PC-3 (cell line): ENCODE measurements around the gene SH3D19. TPM values are rescaled to one million over a fixed set of nuclear protein-coding genes. Genes with fewer than 3 reads are reported as not detected.

Experiments
- ATAC-seq: fragments of 200-7000 bp; cut with Tn5 transposase; 2 replicates; pipeline ENCODE4 v1.9.1; 2020; ENCODE audit warnings: mild to moderate bottlenecking, moderate library complexity
- BruUV-seq: library from RNA; stranded (reverse); fragments of 400-500 nt; replicated peaks from 2 replicates; lab custom pipeline; 2021; lab: Mats Ljungman, UMichigan
- CTCF ChIA-PET: fragments of 300-600 bp; sonication (Branson Sonifier 250); formaldehyde crosslinking; loops from one replicate; lab custom pipeline; 2022; ENCODE audit warnings: antibody characterized with exemption; lab: Charles Lee
- POLR2A ChIA-PET: fragments of 300-600 bp; sonication (Branson Sonifier 250); formaldehyde crosslinking; loops from one replicate; lab custom pipeline; 2022; ENCODE audit warnings: antibody characterized with exemption; ENCODE audit not compliant: unreplicated experiment; lab: Charles Lee
- DNase-seq: peaks from one replicate; pipeline ENCODE4 v3.0.0-alpha.2; 2015
- H2AFZ ChIP-seq: fragments of 300-600 bp; sonication (generic); 2 replicates; pipeline ENCODE4 v1.6.0; 2016; ENCODE audit warnings: antibody characterized with exemption, low read length
- H3F3A ChIP-seq: fragments of 300-600 bp; sonication (generic); one replicate; pipeline ENCODE4 v1.6.0; 2017; ENCODE audit warnings: antibody characterized with exemption, low read length, control low read depth, mild to moderate bottlenecking; ENCODE audit not compliant: unreplicated experiment
- H3K27ac ChIP-seq: fragments of 300-600 bp; sonication (generic); 2 replicates; pipeline ENCODE4 v1.5.1; 2016; ENCODE audit warnings: mild to moderate bottlenecking, low read length
- H3K27me3 ChIP-seq: fragments of 300-600 bp; sonication (generic); 2 replicates; pipeline ENCODE4 v1.6.1; 2016; ENCODE audit warnings: low read length, mixed read lengths
- H3K36me3 ChIP-seq: fragments of 300-600 bp; sonication (generic); 2 replicates; pipeline ENCODE4 v1.6.1; 2016; ENCODE audit warnings: low read depth, mixed run types, low read length, mixed read lengths
- H3K4me1 ChIP-seq: fragments of 300-600 bp; sonication (generic); 2 replicates; pipeline ENCODE4 v1.5.1; 2016; ENCODE audit warnings: low read length; ENCODE audit not compliant: insufficient read depth
- H3K4me2 ChIP-seq: fragments of 300-600 bp; sonication (generic); 2 replicates; pipeline ENCODE4 v1.6.0; 2016; ENCODE audit warnings: low read length
- H3K4me3 ChIP-seq: fragments of 300-600 bp; sonication (generic); 2 replicates; pipeline ENCODE4 v1.5.1; 2016; ENCODE audit warnings: mild to moderate bottlenecking, low read length, mixed read lengths
- H3K79me2 ChIP-seq: fragments of 300-600 bp; sonication (generic); 2 replicates; pipeline ENCODE4 v1.6.1; 2017; ENCODE audit warnings: low read length, mixed read lengths
- H3K9ac ChIP-seq: fragments of 300-600 bp; sonication (generic); 2 replicates; pipeline ENCODE4 v1.6.0; 2016; ENCODE audit warnings: mild to moderate bottlenecking, low read length
- H3K9me2 ChIP-seq: fragments of 300-600 bp; sonication (generic); replicated peaks from 2 replicates; pipeline ENCODE4 v1.6.1; 2016; ENCODE audit warnings: mixed run types, low read length, mixed read lengths
- H3K9me3 ChIP-seq: fragments of 300-600 bp; sonication (generic); 2 replicates; pipeline ENCODE4 v1.6.1; 2016; ENCODE audit warnings: low read length, mixed read lengths
- H4K20me1 ChIP-seq: fragments of 300-600 bp; sonication (generic); 2 replicates; pipeline ENCODE4 v1.6.1; 2016; ENCODE audit warnings: low read length, mixed read lengths
- CTCF ChIP-seq: fragments of 300-600 bp; sonication (generic); conservative IDR thresholded peaks from 2 replicates; pipeline ENCODE4 v1.5.1; 2017; ENCODE audit warnings: antibody characterized with exemption, low read depth, mild to moderate bottlenecking, low read length
- EZH2 ChIP-seq: fragments of 300-600 bp; sonication (generic); IDR thresholded peaks from one replicate; pipeline ENCODE4 v1.6.1; 2017; ENCODE audit warnings: antibody characterized with exemption, mild to moderate bottlenecking, low read length; ENCODE audit not compliant: unreplicated experiment
- EZH2phosphoT487 ChIP-seq: fragments of 300-600 bp; sonication (generic); IDR thresholded peaks from 2 replicates; pipeline ENCODE4 v1.6.1; 2018; ENCODE audit warnings: mild to moderate bottlenecking, antibody characterized with exemption, low read length, borderline replicate concordance
- intact Hi-C: fragments of 100-400 bp; cut with micrococcal nuclease; formaldehyde crosslinking; loops from 2 replicates; pipeline ENCODE4 v1.9.0; 2023
- total RNA-seq: library from RNA; depleted of rRNA; stranded (reverse); fragments of >200 nt; gene quantifications from 2 replicates; pipeline ENCODE4 v1.2.3, GENCODE V29; 2014

The SH3D19 gene
- total RNA-seq, 1 experiment from 2014 or later: 30.1 TPM

DNA sequence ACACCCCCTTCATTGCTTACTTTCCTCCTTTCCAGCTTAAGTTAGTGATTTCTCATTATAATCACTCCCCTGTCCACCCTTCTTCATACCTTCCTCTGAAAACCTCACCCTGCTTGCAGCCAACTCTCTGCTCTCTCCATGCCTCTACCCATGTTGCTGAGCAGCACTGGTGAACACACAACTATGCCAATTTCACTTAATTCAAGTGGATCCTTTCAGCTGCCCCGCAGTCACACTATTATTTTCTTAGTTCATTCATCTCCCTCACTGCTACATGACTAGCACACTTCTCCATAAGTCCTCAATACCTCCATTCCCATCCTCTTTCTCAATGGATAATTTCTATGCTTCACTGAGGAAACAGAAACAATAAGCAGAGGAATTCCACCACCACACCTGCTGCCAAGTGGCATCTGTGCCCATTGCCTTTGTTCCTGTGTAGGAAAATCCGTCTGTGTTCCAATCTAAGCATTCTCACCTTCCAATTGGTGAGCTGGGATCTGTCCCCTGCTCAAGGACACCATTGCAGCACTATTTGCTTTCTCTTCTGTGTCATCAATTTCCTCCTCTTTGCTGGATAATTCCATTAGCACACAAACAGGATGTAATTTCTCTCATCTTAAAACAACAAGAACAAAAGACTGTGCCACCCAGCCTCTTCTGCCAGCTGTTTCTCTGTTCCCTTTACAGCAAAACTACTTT, 73.7 kb downstream of the SH3D19 start:
- no TSS peak for BruUV-seq
- Histone ChIP-seq H3K36me3 (no peaks in the 10 kb centered on the region), H2AFZ (no peak overlapping the region), H3K4me3 (no peak overlapping the region), H3K27me3 (no peaks in the 10 kb centered on the region), H3K9ac (no peak overlapping the region), H3K79me2 (0 out of 2 replicates have a peak, but pooled peaks cover 7% of the 10 kb centered on the region), H3K27ac (no peak overlapping the region), H3K4me2 (no peak overlapping the region), H3K9me2 (no peaks in the 10 kb centered on the region), H3K9me3 (no peaks in the 10 kb centered on the region), H3F3A (no peaks in the 10 kb centered on the region), H3K4me1 (no peaks in the 10 kb centered on the region), H4K20me1 (no peaks in the 10 kb centered on the region)
- intact Hi-C loops: no loop called here
- DNase-seq: no peak
- no peak for ATAC-seq
- ChIA-PET CTCF (no interaction called here), POLR2A (no interaction called here)
- no peak for TF ChIP-seq EZH2
- no peak for TF ChIP-seq CTCF
- no peak for TF ChIP-seq EZH2phosphoT487

GRCh38 chr4:151250706-151251105, 74.7 kb downstream of the SH3D19 start:
- no peak overlapping the region for H3K4me2 ChIP-seq
- no peaks in the 10 kb centered on the region for H3K27me3 ChIP-seq
- intact Hi-C loops: no loop called here
- H2AFZ ChIP-seq: no peak overlapping the region
- 0 out of 2 replicates have a peak, but pooled peaks cover 7% of the 10 kb centered on the region for H3K79me2 ChIP-seq
- DNase-seq (no peak), ATAC-seq (no peak)
- no peak overlapping the region for H3K9ac ChIP-seq
- no peak overlapping the region for H3K4me3 ChIP-seq
- POLR2A ChIA-PET: no interaction called here
- H3K27ac ChIP-seq: no peak overlapping the region
- TF ChIP-seq EZH2phosphoT487 (no peak), EZH2 (no peak), CTCF (no peak)
- no peaks in the 10 kb centered on the region for H3K36me3 ChIP-seq
- H3K9me3 ChIP-seq: no peaks in the 10 kb centered on the region
- CTCF ChIA-PET: no interaction called here
- no peaks in the 10 kb centered on the region for H3K4me1 ChIP-seq
- H4K20me1 ChIP-seq: no peaks in the 10 kb centered on the region
- no peaks in the 10 kb centered on the region for H3F3A ChIP-seq
- no TSS peak for BruUV-seq
- H3K9me2 ChIP-seq: no peaks in the 10 kb centered on the region

DNA sequence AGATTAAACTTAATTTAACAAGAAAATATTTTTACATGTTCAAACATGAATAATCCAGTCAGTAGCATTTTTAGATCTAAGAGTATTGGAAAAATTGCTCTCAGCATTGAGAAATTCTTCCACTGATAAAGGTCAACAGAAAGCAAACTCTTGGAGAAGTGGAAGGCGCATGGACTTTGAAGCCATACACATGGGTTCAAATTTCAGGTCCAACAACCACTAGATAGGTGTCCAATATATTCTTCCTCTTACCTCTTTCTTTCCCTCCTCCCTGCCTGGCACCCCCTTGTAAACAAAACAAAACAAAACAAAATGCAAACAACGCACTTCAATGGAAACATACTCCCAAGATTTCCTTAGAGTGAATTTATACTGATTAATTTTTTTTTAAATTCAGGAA, 76.9 kb downstream of the SH3D19 start:
- Histone ChIP-seq H3K79me2 (0 out of 2 replicates have a peak, but pooled peaks cover 7% of the 10 kb centered on the region), H3K9ac (no peak overlapping the region), H3K4me2 (no peak overlapping the region), H3K27me3 (no peaks in the 10 kb centered on the region), H3F3A (no peaks in the 10 kb centered on the region), H3K27ac (no peak overlapping the region), H3K4me3 (no peak overlapping the region), H3K9me2 (no peaks in the 10 kb centered on the region), H3K36me3 (no peaks in the 10 kb centered on the region), H3K9me3 (no peaks in the 10 kb centered on the region), H2AFZ (no peak overlapping the region), H4K20me1 (no peaks in the 10 kb centered on the region), H3K4me1 (no peaks in the 10 kb centered on the region)
- POLR2A ChIA-PET: no interaction called here
- BruUV-seq: no TSS peak
- DNase-seq (no peak), ATAC-seq (no peak)
- TF ChIP-seq CTCF (no peak), EZH2 (no peak), EZH2phosphoT487 (no peak)
- CTCF ChIA-PET: no interaction called here
- intact Hi-C loops: no loop called here
